Liver (tissue), 9 donors: ENCODE measurements around the gene KCNQ5. TPM values are rescaled to one million over a fixed set of nuclear protein-coding genes. Genes with fewer than 3 reads are reported as not detected.

Experiments used
- DNase-seq: peaks from one replicate; pipeline ENCODE4 v3.0.0-alpha.2; 2017; ENCODE audit warnings: low spot score
- H3K27ac ChIP-seq, 2 donors: one replicate each; pipeline ENCODE4 v1.7.0; 2013; ENCODE audit warnings: inconsistent platforms in 2 of 2, low read length in 2 of 2, control low read depth in 1 of 2, low read depth in 1 of 2, mild to moderate bottlenecking in 1 of 2
- H3K27me3 ChIP-seq, 4 donors: one replicate each; pipeline versions ENCODE4 v1.6.1 to v1.7.0; 2013; ENCODE audit warnings: low read length in 3 of 4, inconsistent platforms in 1 of 4, mild to moderate bottlenecking in 1 of 4, moderate library complexity in 1 of 4; ENCODE audit not compliant: control insufficient read depth in 4 of 4, insufficient read depth in 4 of 4
- H3K36me3 ChIP-seq, 4 donors: one replicate each; pipeline versions ENCODE4 v1.6.1 to v1.7.0; 2013; ENCODE audit warnings: low read length in 3 of 4, mild to moderate bottlenecking in 3 of 4, low read depth in 1 of 4, moderate library complexity in 1 of 4; ENCODE audit not compliant: control insufficient read depth in 4 of 4, insufficient read depth in 3 of 4
- H3K4me1 ChIP-seq, 4 donors: one replicate each; pipeline versions ENCODE4 v1.6.1 to v1.7.0; 2013; ENCODE audit warnings: low read length in 3 of 4, mild to moderate bottlenecking in 3 of 4, moderate library complexity in 1 of 4; ENCODE audit not compliant: control insufficient read depth in 4 of 4, insufficient read depth in 4 of 4
- H3K4me3 ChIP-seq, 3 donors: one replicate each; pipeline versions ENCODE4 v1.6.1 to v1.7.0; 2013; ENCODE audit warnings: low read length in 3 of 3, control low read depth in 1 of 3, low read depth in 1 of 3, mild to moderate bottlenecking in 1 of 3
- H3K9ac ChIP-seq, 2 donors: one replicate each; pipeline ENCODE4 v1.7.0; 2013; ENCODE audit warnings: low read length in 2 of 2, mild to moderate bottlenecking in 2 of 2, moderate library complexity in 2 of 2, control low read depth in 1 of 2, low read depth in 1 of 2
- H3K9me3 ChIP-seq, 4 donors: one replicate each; pipeline versions ENCODE4 v1.6.1 to v1.7.0; 2013; ENCODE audit warnings: low read length in 3 of 4; ENCODE audit not compliant: control insufficient read depth in 4 of 4
- ATF3 ChIP-seq: IDR thresholded peaks from 2 replicates; pipeline ENCODE4 v1.6.1; 2016; ENCODE audit warnings: antibody characterized with exemption
- CTCF ChIP-seq: fragments of 150-350 bp; IDR thresholded peaks from 2 replicates; pipeline ENCODE4 v1.5.1; 2017; ENCODE audit warnings: improper control_type of control experiment, low read depth, low read length; ENCODE audit not compliant: missing input control
- EGR1 ChIP-seq, 2 donors: IDR thresholded peaks; 2 replicates each; pipeline ENCODE4 v1.6.1; 2016 to 2018; ENCODE audit warnings: antibody characterized with exemption in 2 of 2, low read depth in 2 of 2
- FOXA1 ChIP-seq: IDR thresholded peaks from 2 replicates; pipeline ENCODE4 v1.6.1; 2016; ENCODE audit warnings: antibody characterized with exemption
- FOXA2 ChIP-seq: IDR thresholded peaks from 2 replicates; pipeline ENCODE4 v1.6.1; 2016; ENCODE audit warnings: antibody characterized with exemption
- GABPA ChIP-seq, 2 donors: IDR thresholded peaks in 1 of 2; conservative IDR thresholded peaks in 1 of 2; 2 replicates each; pipeline ENCODE4 v1.6.1; 2016; ENCODE audit warnings: antibody characterized with exemption in 2 of 2, mild to moderate bottlenecking in 1 of 2, moderate library complexity in 1 of 2
- HNF4A ChIP-seq, 2 donors: conservative IDR thresholded peaks; 2 replicates each; pipeline ENCODE4 v1.6.1; 2016; ENCODE audit warnings: antibody characterized with exemption in 2 of 2, mild to moderate bottlenecking in 2 of 2
- HNF4G ChIP-seq: IDR thresholded peaks from 2 replicates; pipeline ENCODE4 v1.6.1; 2016; ENCODE audit warnings: antibody characterized with exemption
- JUND ChIP-seq, 2 donors: IDR thresholded peaks; 2 replicates each; pipeline ENCODE4 v1.6.1; 2016; ENCODE audit warnings: antibody characterized with exemption in 2 of 2
- NR2F2 ChIP-seq: IDR thresholded peaks from 2 replicates; pipeline ENCODE4 v1.6.1; 2016; ENCODE audit warnings: antibody characterized with exemption
- REST ChIP-seq: IDR thresholded peaks from 2 replicates; pipeline ENCODE4 v1.6.1; 2016; ENCODE audit warnings: antibody characterized with exemption, mild to moderate bottlenecking
- RXRA ChIP-seq, 2 donors: IDR thresholded peaks; 2 replicates each; pipeline ENCODE4 v1.6.1; 2017 to 2018; ENCODE audit warnings: antibody characterized with exemption in 2 of 2, mild to moderate bottlenecking in 1 of 2
- SP1 ChIP-seq: IDR thresholded peaks from 2 replicates; pipeline ENCODE4 v1.6.1; 2018; ENCODE audit warnings: antibody characterized with exemption, mild to moderate bottlenecking
- TAF1 ChIP-seq: conservative IDR thresholded peaks from 2 replicates; pipeline ENCODE4 v1.6.1; 2016; ENCODE audit warnings: antibody characterized with exemption, mild to moderate bottlenecking
- YY1 ChIP-seq: IDR thresholded peaks from 2 replicates; pipeline ENCODE4 v1.6.1; 2016; ENCODE audit warnings: antibody characterized with exemption, mild to moderate bottlenecking
- ZBTB33 ChIP-seq: IDR thresholded peaks from 2 replicates; pipeline ENCODE4 v1.6.1; 2016; ENCODE audit warnings: antibody characterized with exemption
- WGBS: extraction: QIAGEN DNeasy Blood & Tissue Kit; methylation state at CpG from one replicate; pipeline ENCODE4 v1.1.7; 2013; 5-methylcytosine and 5-hydroxymethylcytosine counted together
- polyA plus RNA-seq, 2 donors: library from polyadenylated mRNA; stranded (reverse) in 1 of 2; unstranded in 1 of 2; fragments of 200-250 nt in 1 of 2; fragments of >200 nt in 1 of 2; fragmentation: Nextera tagmentation in 1 of 2; extraction: Ambion mirVana in 1 of 2; gene quantifications; one replicate each; pipeline versions ENCODE4 v1.2.1 to v1.2.3, GENCODE V29; 2013 to 2015
- total RNA-seq, 2 donors: library from RNA; depleted of rRNA; stranded (reverse); fragments of >200 nt; gene quantifications; one replicate each; pipeline ENCODE4 v1.2.3, GENCODE V29; 2014
- TF ChIP-seq, protein P1 (sequence below): IDR thresholded peaks from 2 replicates; pipeline ENCODE4 v1.6.1; 2016; ENCODE audit warnings: antibody characterized with exemption
- donor health status: healthy.
- donor health status: healthy.
- donor health status: healthy.
- donor health status: healthy.
- donor health status: healthy.

KCNQ5 gene
- total and polyA plus RNA-seq, 4 donors: 0.02 to 1.1 (median 0.15) TPM

DNA sequence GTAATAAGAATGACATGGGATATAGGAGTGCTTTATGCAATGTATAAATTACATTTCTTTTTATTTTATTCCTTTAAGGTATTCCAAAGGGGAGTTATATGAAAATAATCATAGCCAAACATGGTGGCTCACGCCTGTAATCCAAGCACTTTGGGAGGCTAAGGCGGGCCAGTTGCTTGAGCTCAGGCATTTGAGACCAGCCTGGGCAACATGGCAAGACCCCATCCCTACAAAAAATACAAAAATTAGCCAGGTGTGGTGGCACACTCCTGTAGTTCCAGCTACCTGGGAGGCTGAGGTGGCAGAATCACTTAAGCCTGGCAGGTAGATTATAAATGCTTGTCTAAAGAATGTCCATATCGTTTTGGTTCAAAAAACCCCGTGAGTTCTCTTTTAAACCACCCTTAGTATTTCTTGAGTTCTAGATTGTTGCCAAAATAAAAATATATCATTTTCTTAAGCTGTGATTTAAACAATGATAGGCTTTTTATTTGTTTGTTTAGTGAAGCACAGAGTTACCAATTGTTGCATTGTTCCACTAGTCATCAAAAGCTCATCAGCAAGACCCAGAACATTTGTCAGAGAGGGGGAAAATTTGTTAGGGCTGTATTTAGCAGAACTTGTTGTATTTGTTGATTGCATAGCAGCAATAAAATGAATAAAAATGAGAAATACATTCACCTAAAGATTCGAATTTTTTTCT, 457.2 kb downstream of the KCNQ5 start:
- no peak overlapping the region for H3K27ac ChIP-seq
- peaks cover 0 to 3% (median 0%) of the 10 kb centered on the region in 4 donors for H3K27me3 ChIP-seq
- TF ChIP-seq FOXA2 (no peak), JUND (IDR thresholded peaks at IDR 0.05) (no peak), NR2F2 (no peak), EGR1 (IDR thresholded peaks at IDR 0.05; ENCODE audit: low read depth in 2 of 2) (no peak), HNF4A (conservative IDR thresholded peaks at IDR 0.05) (no peak), FOXA1 (no peak), HNF4G (no peak), ATF3 (no peak), RXRA (IDR thresholded peaks at IDR 0.05) (no peak), GABPA (IDR thresholded peaks at IDR 0.05 in 1 of 2, conservative IDR thresholded peaks at IDR 0.05 in 1 of 2) (no peak), TAF1 (no peak), SP1 (no peak), REST (no peak), CTCF (no peak), YY1 (no peak), ZBTB33 (no peak)
- TF ChIP-seq, protein P1, sequence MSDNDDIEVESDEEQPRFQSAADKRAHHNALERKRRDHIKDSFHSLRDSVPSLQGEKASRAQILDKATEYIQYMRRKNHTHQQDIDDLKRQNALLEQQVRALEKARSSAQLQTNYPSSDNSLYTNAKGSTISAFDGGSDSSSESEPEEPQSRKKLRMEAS: no peak
- no peaks in the 10 kb centered on the region for H3K9me3 ChIP-seq
- no peak for DNase-seq
- H3K36me3 ChIP-seq: no peaks in the 10 kb centered on the region
- no peaks in the 10 kb centered on the region for H3K4me1 ChIP-seq
- no peak overlapping the region for H3K4me3 ChIP-seq
- no peak overlapping the region for H3K9ac ChIP-seq
- WGBS: 67% methylated on average over 5 of the region's 5 CpGs
